ENCODE measurements around the gene MARCHF2.

MARCHF2 gene

GRCh38 chr19:8389891-8390616 lies 23.1 kb upstream of the MARCHF2 start, which contains the start of gene RAB11B:
Gene RAB11B (plus strand): TSS chr19:8390360. CDS start chr19:8390417, 57 bp downstream.
- Histone ChIP-seq H3K9ac (ENCODE audit: low read length) (peak within 1 kb of the TSS; percentile 95), H3K4me2 (ENCODE audit: low read length) (peak within 1 kb of the TSS; percentile 75), H3K27me3 (ENCODE audit: insufficient read depth, low read length) (no peaks in the 10 kb centered on the region), H3K9me3 (ENCODE audit: low read length) (no peaks in the 10 kb centered on the region), H3F3A (ENCODE audit: insufficient read depth, low read length) (0 out of 2 replicates have a peak, but pooled peaks cover 3% of the 10 kb centered on the region), H2AFZ (ENCODE audit: low read length) (peak within 1 kb of the TSS; percentile 48; the same call in 1 of the 2 replicates), H4K20me1 (ENCODE audit: insufficient read depth, low read length) (no peaks in the 10 kb centered on the region), H3K4me1 (ENCODE audit: insufficient read depth, low read length, severe bottlenecking) (peaks cover 27% of the 10 kb centered on the region), H3K79me2 (ENCODE audit: insufficient read depth, low read length) (0 out of 2 replicates have a peak, but pooled peaks cover 3% of the 10 kb centered on the region), H3K27ac (ENCODE audit: low read depth, low read length, poor library complexity, severe bottlenecking) (peak within 1 kb of the TSS; percentile 82), H3K9me2 (ENCODE audit: low read depth, low read length) (no peaks in the 10 kb centered on the region), H3K4me3 (ENCODE audit: low read depth, low read length, poor library complexity, severe bottlenecking) (peak within 1 kb of the TSS; percentile 85), H3K36me3 (ENCODE audit: insufficient read depth, low read length) (peaks cover 3% of the 10 kb centered on the region; the same call in 1 of the 2 replicates)
- no peak for TF ChIP-seq EZH2 (IDR thresholded peaks at IDR 0.05; ENCODE audit: borderline replicate concordance, low read length)
- TF ChIP-seq, protein P1, sequence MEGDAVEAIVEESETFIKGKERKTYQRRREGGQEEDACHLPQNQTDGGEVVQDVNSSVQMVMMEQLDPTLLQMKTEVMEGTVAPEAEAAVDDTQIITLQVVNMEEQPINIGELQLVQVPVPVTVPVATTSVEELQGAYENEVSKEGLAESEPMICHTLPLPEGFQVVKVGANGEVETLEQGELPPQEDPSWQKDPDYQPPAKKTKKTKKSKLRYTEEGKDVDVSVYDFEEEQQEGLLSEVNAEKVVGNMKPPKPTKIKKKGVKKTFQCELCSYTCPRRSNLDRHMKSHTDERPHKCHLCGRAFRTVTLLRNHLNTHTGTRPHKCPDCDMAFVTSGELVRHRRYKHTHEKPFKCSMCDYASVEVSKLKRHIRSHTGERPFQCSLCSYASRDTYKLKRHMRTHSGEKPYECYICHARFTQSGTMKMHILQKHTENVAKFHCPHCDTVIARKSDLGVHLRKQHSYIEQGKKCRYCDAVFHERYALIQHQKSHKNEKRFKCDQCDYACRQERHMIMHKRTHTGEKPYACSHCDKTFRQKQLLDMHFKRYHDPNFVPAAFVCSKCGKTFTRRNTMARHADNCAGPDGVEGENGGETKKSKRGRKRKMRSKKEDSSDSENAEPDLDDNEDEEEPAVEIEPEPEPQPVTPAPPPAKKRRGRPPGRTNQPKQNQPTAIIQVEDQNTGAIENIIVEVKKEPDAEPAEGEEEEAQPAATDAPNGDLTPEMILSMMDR (IDR thresholded peaks at IDR 0.05; ENCODE audit: low read length) = no peak

GRCh38 chr19:8390617-8390981 lies 22.5 kb upstream of the MARCHF2 start:
- H4K20me1 ChIP-seq (ENCODE audit: insufficient read depth, low read length) = no peaks in the 10 kb centered on the region
- H3K27ac ChIP-seq (ENCODE audit: low read depth, low read length, poor library complexity, severe bottlenecking) = peak overlapping the region; percentile 82
- H3K9me2 ChIP-seq (ENCODE audit: low read depth, low read length) = no peaks in the 10 kb centered on the region
- peak overlapping the region; percentile 85 for H3K4me3 ChIP-seq (ENCODE audit: low read depth, low read length, poor library complexity, severe bottlenecking)
- H3K36me3 ChIP-seq (ENCODE audit: insufficient read depth, low read length) = peaks cover 3% of the 10 kb centered on the region; the same call in 1 of the 2 replicates
- H3F3A ChIP-seq (ENCODE audit: insufficient read depth, low read length) = 0 out of 2 replicates have a peak, but pooled peaks cover 3% of the 10 kb centered on the region
- H3K9ac ChIP-seq (ENCODE audit: low read length) = peak overlapping the region; percentile 95
- H3K4me1 ChIP-seq (ENCODE audit: insufficient read depth, low read length, severe bottlenecking) = peaks cover 27% of the 10 kb centered on the region
- no peaks in the 10 kb centered on the region for H3K9me3 ChIP-seq (ENCODE audit: low read length)
- peak overlapping the region; percentile 66 for H3K4me2 ChIP-seq (ENCODE audit: low read length)
- no peak overlapping the region for H2AFZ ChIP-seq (ENCODE audit: low read length)
- no peaks in the 10 kb centered on the region for H3K27me3 ChIP-seq (ENCODE audit: insufficient read depth, low read length)
- TF ChIP-seq, protein P1 (IDR thresholded peaks at IDR 0.05; ENCODE audit: low read length) = no peak
- no peak for TF ChIP-seq EZH2 (IDR thresholded peaks at IDR 0.05; ENCODE audit: borderline replicate concordance, low read length)
- 0 out of 2 replicates have a peak, but pooled peaks cover 3% of the 10 kb centered on the region for H3K79me2 ChIP-seq (ENCODE audit: insufficient read depth, low read length)

GRCh38 chr19:8391198-8392016 lies 21.7 kb upstream of the MARCHF2 start:
- Histone ChIP-seq H3K79me2 (ENCODE audit: insufficient read depth, low read length) (0 out of 2 replicates have a peak, but pooled peaks cover 3% of the 10 kb centered on the region), H3K27ac (ENCODE audit: low read depth, low read length, poor library complexity, severe bottlenecking) (peak overlapping the region; percentile 29), H3K4me1 (ENCODE audit: insufficient read depth, low read length, severe bottlenecking) (peaks cover 27% of the 10 kb centered on the region), H3K4me2 (ENCODE audit: low read length) (peak overlapping the region; percentile 66), H3K27me3 (ENCODE audit: insufficient read depth, low read length) (no peaks in the 10 kb centered on the region), H4K20me1 (ENCODE audit: insufficient read depth, low read length) (no peaks in the 10 kb centered on the region), H3K9me2 (ENCODE audit: low read depth, low read length) (no peaks in the 10 kb centered on the region), H3K9ac (ENCODE audit: low read length) (peak overlapping the region; percentile 52; the same call in 1 of the 2 replicates), H3F3A (ENCODE audit: insufficient read depth, low read length) (peaks cover 3% of the 10 kb centered on the region; the same call in 1 of the 2 replicates), H3K36me3 (ENCODE audit: insufficient read depth, low read length) (0 out of 2 replicates have a peak, but pooled peaks cover 3% of the 10 kb centered on the region), H2AFZ (ENCODE audit: low read length) (no peak overlapping the region), H3K4me3 (ENCODE audit: low read depth, low read length, poor library complexity, severe bottlenecking) (peak overlapping the region; percentile 47), H3K9me3 (ENCODE audit: low read length) (no peaks in the 10 kb centered on the region)
- TF ChIP-seq EZH2 (IDR thresholded peaks at IDR 0.05; ENCODE audit: borderline replicate concordance, low read length) = no peak
- TF ChIP-seq, protein P1 (IDR thresholded peaks at IDR 0.05; ENCODE audit: low read length) = no peak
